Measurements from ENCODE around the gene LRG1.
"Not testable (repeated sequence)": the region's sequence is repeated elsewhere in the genome, so short reads cannot be mapped to it uniquely, and the experiment has no call there.

Gene LRG1

GRCh38 chr19:4528843-4529242 lies 11.0 kb downstream of the LRG1 start:
- POLR2A ChIA-PET = no interaction called here
- no peak for DNase-seq (ENCODE audit: extremely low spot score)
- CTCF ChIA-PET = interaction anchor here (1.7 kb wide), 1 partner anchor 262 kb away, joined by 9 read pairs; no protein-coding TSS in a partner anchor
- TF ChIP-seq CTCF (IDR thresholded peaks at IDR 0.05; ENCODE audit: control extremely low read depth, extremely low read depth, low read depth, missing control alignments) = no peak

DNA sequence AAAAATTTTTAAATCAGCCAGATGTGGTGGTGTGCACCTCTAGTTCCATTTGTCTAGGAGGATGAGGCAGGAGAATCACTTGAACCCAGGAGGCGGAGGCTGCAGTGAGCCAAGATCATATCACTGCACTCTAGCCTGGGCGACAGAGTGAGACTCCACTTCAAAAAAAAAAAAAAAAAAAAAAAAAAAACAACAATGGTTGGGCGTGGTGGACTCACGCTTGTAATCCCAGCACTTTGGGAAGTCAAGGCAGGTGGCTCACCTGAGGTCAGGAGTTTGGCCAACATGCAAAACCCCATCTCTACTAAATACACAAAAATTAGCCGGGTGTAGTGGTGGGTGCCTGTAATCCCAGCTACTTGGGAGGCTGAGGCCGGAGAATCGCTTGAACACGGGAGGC lies 12.5 kb downstream of the LRG1 start:
- DNase-seq (ENCODE audit: extremely low spot score); POLR2A ChIA-PET: not testable (repeated sequence)
- CTCF ChIA-PET = interaction anchor here (1.1 to 6.0 kb wide), 3 partner anchors 8 to 260 kb away, joined by 3 to 64 read pairs (median 9); partner anchors contain the start of gene PLIN5

DNA sequence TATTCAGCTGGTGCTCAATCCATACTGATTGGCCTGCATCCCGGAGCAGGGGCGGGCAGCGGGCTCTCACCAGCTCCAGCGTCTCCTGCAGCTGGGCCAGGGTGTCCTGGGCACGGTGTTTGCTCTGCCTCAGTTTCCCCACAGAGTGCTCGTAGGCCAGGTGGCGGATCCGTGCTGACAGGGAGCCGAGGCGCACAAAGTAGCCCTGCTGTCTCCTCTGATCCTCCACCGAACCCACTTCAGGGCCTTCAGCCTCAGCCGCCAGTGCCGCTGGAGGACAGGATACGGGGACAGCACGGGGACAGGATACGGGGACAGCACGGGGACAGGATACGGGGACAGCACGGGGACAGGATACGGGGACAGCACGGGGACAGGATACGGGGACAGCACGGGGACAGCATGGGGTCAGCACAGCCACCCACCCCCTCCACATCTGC lies 14.3 kb downstream of the LRG1 start:
- POLR2A ChIA-PET = no interaction called here
- no peak for DNase-seq (ENCODE audit: extremely low spot score)
- CTCF ChIA-PET = interaction anchor here (0.6 to 6.0 kb wide), 32 partner anchors 9 to 279 kb away, joined by 3 to 64 read pairs (median 5); partner anchors contain the start of genes LRG1, PLIN5, UBXN6 and YJU2
- no peak for TF ChIP-seq CTCF (IDR thresholded peaks at IDR 0.05; ENCODE audit: control extremely low read depth, extremely low read depth, low read depth, missing control alignments)

- CTCF ChIA-PET = interaction anchor here (0.6 to 6.0 kb wide), 36 partner anchors 8 to 323 kb away, joined by 3 to 64 read pairs (median 4); partner anchors contain the start of genes LRG1, PLIN5, UBXN6 and YJU2
- peak; percentile 77 for DNase-seq (ENCODE audit: extremely low spot score)
- peak; percentile 78 for TF ChIP-seq CTCF (IDR thresholded peaks at IDR 0.05; ENCODE audit: control extremely low read depth, extremely low read depth, low read depth, missing control alignments)
- POLR2A ChIA-PET = no interaction called here
Observed at GRCh38 chr19:4524808-4525562, 14.9 kb downstream of the LRG1 start.

- ChIA-PET POLR2A (interaction anchor here (0.6 kb wide), 1 partner anchor 125 kb away, joined by 7 read pairs; no protein-coding TSS in a partner anchor), CTCF (interaction anchor here (0.7 to 6.0 kb wide), 26 partner anchors 9 to 322 kb away, joined by 3 to 64 read pairs (median 8); partner anchors contain the start of genes LRG1 and PLIN5)
- peak; percentile 77 for TF ChIP-seq CTCF (IDR thresholded peaks at IDR 0.05; ENCODE audit: control extremely low read depth, extremely low read depth, low read depth, missing control alignments)
- DNase-seq (ENCODE audit: extremely low spot score) = peak; percentile 76
Observed at GRCh38 chr19:4523306-4524110, 16.3 kb downstream of the LRG1 start.

GRCh38 chr19:4522291-4523002 lies 17.4 kb downstream of the LRG1 start:
- POLR2A ChIA-PET = no interaction called here
- no peak for DNase-seq (ENCODE audit: extremely low spot score)
- CTCF ChIA-PET = interaction anchor here (0.7 to 6.0 kb wide), 21 partner anchors 13 to 255 kb away, joined by 3 to 64 read pairs (median 8); partner anchors contain the start of genes LRG1 and PLIN5
- TF ChIP-seq CTCF (IDR thresholded peaks at IDR 0.05; ENCODE audit: control extremely low read depth, extremely low read depth, low read depth, missing control alignments) = no peak
